A673 (cell line): ENCODE data around the gene ATG9B. TPM values are rescaled to one million over a fixed set of nuclear protein-coding genes. Genes with fewer than 3 reads are reported as not detected.

Experiments
- BruUV-seq: library from RNA; stranded (reverse); fragments of 400-500 nt; replicated peaks from 2 replicates; lab custom pipeline; 2021; lab: Mats Ljungman, UMichigan
- CTCF ChIA-PET: fragments of 300-600 bp; sonication (Branson Sonifier 250); formaldehyde crosslinking; loops from one replicate; lab custom pipeline; 2022; ENCODE audit warnings: antibody characterized with exemption; lab: Charles Lee
- POLR2A ChIA-PET: fragments of 300-600 bp; sonication (Branson Sonifier 250); formaldehyde crosslinking; loops from one replicate; lab custom pipeline; 2022; ENCODE audit warnings: antibody characterized with exemption; ENCODE audit not compliant: low non-redundant PET; lab: Charles Lee
- DNase-seq: peaks from one replicate; pipeline ENCODE4 v3.0.0-alpha.2; 2015; ENCODE audit warnings: low spot score
- H3K27ac ChIP-seq: fragments of 200-600 bp; sonication (generic); 2 replicates; pipeline ENCODE4 v1.5.1; 2016; ENCODE audit warnings: mixed run types, low read depth, mild to moderate bottlenecking, mixed read lengths, antibody characterized with exemption, low read length; ENCODE audit not compliant: poor library complexity, severe bottlenecking
- H3K27me3 ChIP-seq: fragments of 200-600 bp; sonication (generic); replicated peaks from 2 replicates; pipeline ENCODE4 v1.6.1; 2017; ENCODE audit warnings: mixed run types, low read depth, mild to moderate bottlenecking, mixed read lengths, antibody characterized with exemption, low read length; ENCODE audit not compliant: insufficient read depth, poor library complexity
- H3K36me3 ChIP-seq: fragments of 200-600 bp; sonication (generic); 2 replicates; pipeline ENCODE4 v1.6.1; 2016; ENCODE audit warnings: mixed run types, mild to moderate bottlenecking, mixed read lengths, antibody characterized with exemption, low read length; ENCODE audit not compliant: insufficient read depth, poor library complexity, severe bottlenecking
- H3K4me1 ChIP-seq: fragments of 200-600 bp; sonication (generic); 2 replicates; pipeline ENCODE4 v1.6.1; 2017; ENCODE audit warnings: mixed run types, mild to moderate bottlenecking, mixed read lengths, antibody characterized with exemption, low read length; ENCODE audit not compliant: insufficient read depth, poor library complexity, severe bottlenecking
- H3K4me3 ChIP-seq: fragments of 200-600 bp; sonication (generic); 2 replicates; pipeline ENCODE4 v1.5.1; 2016; ENCODE audit warnings: low read depth, mixed run types, mild to moderate bottlenecking, mixed read lengths, low read length; ENCODE audit not compliant: poor library complexity, severe bottlenecking
- H3K9me3 ChIP-seq: fragments of 200-600 bp; sonication (generic); 2 replicates; pipeline ENCODE4 v1.6.1; 2016; ENCODE audit warnings: mixed run types, low read depth, mild to moderate bottlenecking, mixed read lengths, antibody characterized with exemption, low read length; ENCODE audit not compliant: poor library complexity, severe bottlenecking
- CTCF ChIP-seq: fragments of 300-800, 200-600 bp; sonication (generic); conservative IDR thresholded peaks from 2 replicates; pipeline ENCODE4 v1.5.1; 2017; ENCODE audit warnings: low read depth, mild to moderate bottlenecking, antibody characterized with exemption, low read length, moderate library complexity, mixed read lengths
- EZH2 ChIP-seq: fragments of 200-600 bp; sonication (generic); IDR thresholded peaks from 2 replicates; pipeline ENCODE4 v1.6.1; 2017; ENCODE audit warnings: borderline replicate concordance, low read depth, mild to moderate bottlenecking, mixed read lengths, antibody characterized with exemption, low read length; ENCODE audit not compliant: poor library complexity, severe bottlenecking
- intact Hi-C: fragments of 100-400 bp; cut with micrococcal nuclease; formaldehyde crosslinking; loops from one replicate; pipeline ENCODE4 v1.10.0; 2022; ENCODE audit not compliant: unreplicated experiment
- total RNA-seq: library from RNA; stranded (reverse); gene quantifications from 2 replicates; pipeline ENCODE4 v1.2.3, GENCODE V29; 2021

ATG9B gene
- total RNA-seq, 1 experiment from 2014 or later: 1.9 TPM

- no peaks in the 10 kb centered on the region for H3K36me3 ChIP-seq
- H3K27ac ChIP-seq: no peak overlapping the region
- intact Hi-C loops: no loop called here
- no peak for DNase-seq
- ChIA-PET CTCF (interaction anchor here (0.6 kb wide), 2 partner anchors 54 to 718 kb away, joined by 3 to 4 read pairs; no protein-coding TSS in a partner anchor), POLR2A (interaction anchor here (0.5 kb wide), 1 partner anchor 736 kb away, joined by 3 read pairs; no protein-coding TSS in a partner anchor)
- H3K4me1 ChIP-seq: peaks cover 25% of the 10 kb centered on the region
- H3K27me3 ChIP-seq: peaks cover 6% of the 10 kb centered on the region
- peak overlapping the region; percentile 36 for H3K4me3 ChIP-seq
- no peaks in the 10 kb centered on the region for H3K9me3 ChIP-seq
- BruUV-seq: no TSS peak
- TF ChIP-seq CTCF (no peak), EZH2 (no peak)
Measured at GRCh38 chr7:151017370-151017952, 6.8 kb downstream of the ATG9B start.

GRCh38 chr7:151016942-151017341 lies 7.4 kb downstream of the ATG9B start:
- CTCF ChIA-PET: no interaction called here
- Histone ChIP-seq H3K4me3 (no peak overlapping the region), H3K9me3 (no peaks in the 10 kb centered on the region), H3K4me1 (peaks cover 28% of the 10 kb centered on the region), H3K36me3 (no peaks in the 10 kb centered on the region), H3K27ac (no peak overlapping the region), H3K27me3 (peaks cover 6% of the 10 kb centered on the region)
- intact Hi-C loops: no loop called here
- BruUV-seq: no TSS peak
- no peak for DNase-seq
- no peak for TF ChIP-seq EZH2
- TF ChIP-seq CTCF: no peak
- POLR2A ChIA-PET: no interaction called here

- CTCF ChIA-PET: no interaction called here
- H3K27me3 ChIP-seq: peaks cover 6% of the 10 kb centered on the region
- H3K4me3 ChIP-seq: no peak overlapping the region
- intact Hi-C loops: no loop called here
- no peaks in the 10 kb centered on the region for H3K9me3 ChIP-seq
- POLR2A ChIA-PET: no interaction called here
- TF ChIP-seq EZH2: no peak
- no peak for TF ChIP-seq CTCF
- no peak overlapping the region for H3K27ac ChIP-seq
- peaks cover 28% of the 10 kb centered on the region for H3K4me1 ChIP-seq
- H3K36me3 ChIP-seq: no peaks in the 10 kb centered on the region
- no TSS peak for BruUV-seq
- no peak for DNase-seq
Measured at GRCh38 chr7:151016505-151016904, 7.8 kb downstream of the ATG9B start.
